Rectal smooth muscle tissue (tissue), 1 donor: ENCODE results near the gene TLNRD1.

ENCODE experiments used
- H3K27ac ChIP-seq: one replicate; pipeline ENCODE4 v1.7.0; 2013; ENCODE audit warnings: low read depth, low read length, inconsistent platforms
- H3K27me3 ChIP-seq: one replicate; pipeline ENCODE4 v1.7.0; 2013; ENCODE audit warnings: low read length; ENCODE audit not compliant: control insufficient read depth, insufficient read depth
- H3K36me3 ChIP-seq: one replicate; pipeline ENCODE4 v1.7.0; 2013; ENCODE audit warnings: low read length; ENCODE audit not compliant: control insufficient read depth, insufficient read depth
- H3K4me1 ChIP-seq: one replicate; pipeline ENCODE4 v1.7.0; 2013; ENCODE audit warnings: low read length; ENCODE audit not compliant: control insufficient read depth, insufficient read depth
- H3K4me3 ChIP-seq: one replicate; pipeline ENCODE4 v1.7.0; 2013; ENCODE audit warnings: low read length
- H3K9ac ChIP-seq: one replicate; pipeline ENCODE4 v1.7.0; 2013; ENCODE audit warnings: low read length

Gene TLNRD1

GRCh38 chr15:80967991-80968510 lies 32.7 kb upstream of the TLNRD1 start:
- H3K4me3 ChIP-seq = no peak overlapping the region
- H3K4me1 ChIP-seq = peaks cover 3% of the 10 kb centered on the region
- H3K27ac ChIP-seq = no peak overlapping the region
- H3K27me3 ChIP-seq = no peaks in the 10 kb centered on the region
- no peaks in the 10 kb centered on the region for H3K36me3 ChIP-seq
- H3K9ac ChIP-seq = no peak overlapping the region

GRCh38 chr15:80969316-80969715 lies 31.4 kb upstream of the TLNRD1 start:
- no peaks in the 10 kb centered on the region for H3K27me3 ChIP-seq
- no peak overlapping the region for H3K4me3 ChIP-seq
- peaks cover 3% of the 10 kb centered on the region for H3K4me1 ChIP-seq
- no peak overlapping the region for H3K27ac ChIP-seq
- H3K36me3 ChIP-seq = no peaks in the 10 kb centered on the region
- H3K9ac ChIP-seq = no peak overlapping the region

GRCh38 chr15:80970018-80970657 lies 30.6 kb upstream of the TLNRD1 start:
- no peak overlapping the region for H3K27ac ChIP-seq
- H3K4me3 ChIP-seq = no peak overlapping the region
- peaks cover 3% of the 10 kb centered on the region for H3K4me1 ChIP-seq
- no peak overlapping the region for H3K9ac ChIP-seq
- no peaks in the 10 kb centered on the region for H3K36me3 ChIP-seq
- no peaks in the 10 kb centered on the region for H3K27me3 ChIP-seq

GRCh38 chr15:80970658-80971057 lies 30.1 kb upstream of the TLNRD1 start:
- Histone ChIP-seq H3K9ac (no peak overlapping the region), H3K36me3 (no peaks in the 10 kb centered on the region), H3K4me1 (peaks cover 3% of the 10 kb centered on the region), H3K27me3 (no peaks in the 10 kb centered on the region), H3K4me3 (no peak overlapping the region), H3K27ac (no peak overlapping the region)

- no peak overlapping the region for H3K27ac ChIP-seq
- no peaks in the 10 kb centered on the region for H3K27me3 ChIP-seq
- no peaks in the 10 kb centered on the region for H3K36me3 ChIP-seq
- H3K9ac ChIP-seq = no peak overlapping the region
- H3K4me3 ChIP-seq = no peak overlapping the region
- H3K4me1 ChIP-seq = peaks cover 3% of the 10 kb centered on the region
These were observed 29.6 kb upstream of the TLNRD1 start for GRCh38 chr15:80971143-80971542.

- Histone ChIP-seq H3K27ac (no peak overlapping the region), H3K9ac (no peak overlapping the region), H3K4me3 (no peak overlapping the region), H3K27me3 (no peaks in the 10 kb centered on the region), H3K4me1 (peaks cover 2% of the 10 kb centered on the region), H3K36me3 (no peaks in the 10 kb centered on the region)
These were observed 28.4 kb upstream of the TLNRD1 start for GRCh38 chr15:80972276-80972675.

GRCh38 chr15:80974914-80975313 lies 25.8 kb upstream of the TLNRD1 start:
- Histone ChIP-seq H3K27me3 (no peaks in the 10 kb centered on the region), H3K36me3 (peaks cover 7% of the 10 kb centered on the region), H3K27ac (no peak overlapping the region), H3K4me1 (no peaks in the 10 kb centered on the region), H3K9ac (no peak overlapping the region), H3K4me3 (no peak overlapping the region)

- H3K36me3 ChIP-seq = peaks cover 10% of the 10 kb centered on the region
- no peaks in the 10 kb centered on the region for H3K27me3 ChIP-seq
- no peak overlapping the region for H3K4me3 ChIP-seq
- H3K27ac ChIP-seq = no peak overlapping the region
- H3K9ac ChIP-seq = no peak overlapping the region
- H3K4me1 ChIP-seq = no peaks in the 10 kb centered on the region
These were observed 23.9 kb upstream of the TLNRD1 start for GRCh38 chr15:80976851-80977250.

GRCh38 chr15:80977627-80978036 lies 23.1 kb upstream of the TLNRD1 start:
- Histone ChIP-seq H3K4me3 (no peak overlapping the region), H3K27ac (no peak overlapping the region), H3K36me3 (peaks cover 10% of the 10 kb centered on the region), H3K9ac (no peak overlapping the region), H3K4me1 (no peaks in the 10 kb centered on the region), H3K27me3 (no peaks in the 10 kb centered on the region)

- Histone ChIP-seq H3K27ac (no peak overlapping the region), H3K9ac (no peak overlapping the region), H3K4me3 (no peak overlapping the region), H3K4me1 (no peaks in the 10 kb centered on the region), H3K27me3 (no peaks in the 10 kb centered on the region), H3K36me3 (peaks cover 10% of the 10 kb centered on the region)
These were observed 21.9 kb upstream of the TLNRD1 start for GRCh38 chr15:80978685-80979329.

DNA sequence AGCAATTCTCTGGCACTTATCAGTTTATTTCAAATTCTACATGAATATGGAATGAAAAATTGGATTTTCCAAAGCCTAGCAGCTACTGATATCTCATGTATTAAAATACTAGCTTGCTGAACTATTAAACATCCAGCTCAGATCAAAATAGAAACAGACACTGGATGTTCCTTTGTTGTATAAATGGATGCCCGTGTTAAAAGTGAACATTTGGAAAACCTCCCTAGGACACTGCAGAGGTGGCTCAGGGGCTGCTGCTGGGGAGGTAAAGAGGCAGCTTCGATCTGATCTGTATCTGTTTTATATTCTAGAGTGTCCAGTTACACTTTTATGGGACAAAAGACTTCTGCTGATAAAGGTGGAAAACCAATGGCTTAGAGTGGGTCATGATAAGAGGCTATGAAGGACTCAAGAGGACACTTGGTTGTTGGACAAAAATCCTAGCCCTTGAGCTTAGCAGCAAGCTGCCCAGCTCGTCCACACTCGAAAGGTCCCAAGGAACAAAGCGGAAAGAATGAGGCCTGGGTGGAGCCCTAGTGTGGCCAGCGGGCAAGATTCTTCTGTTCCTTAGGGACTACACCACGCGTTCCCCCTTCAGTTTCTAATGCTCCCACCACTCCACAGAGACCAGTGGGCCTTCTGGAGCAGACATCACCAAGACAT lies 21.1 kb upstream of the TLNRD1 start:
- H3K36me3 ChIP-seq = peaks cover 10% of the 10 kb centered on the region

DNA sequence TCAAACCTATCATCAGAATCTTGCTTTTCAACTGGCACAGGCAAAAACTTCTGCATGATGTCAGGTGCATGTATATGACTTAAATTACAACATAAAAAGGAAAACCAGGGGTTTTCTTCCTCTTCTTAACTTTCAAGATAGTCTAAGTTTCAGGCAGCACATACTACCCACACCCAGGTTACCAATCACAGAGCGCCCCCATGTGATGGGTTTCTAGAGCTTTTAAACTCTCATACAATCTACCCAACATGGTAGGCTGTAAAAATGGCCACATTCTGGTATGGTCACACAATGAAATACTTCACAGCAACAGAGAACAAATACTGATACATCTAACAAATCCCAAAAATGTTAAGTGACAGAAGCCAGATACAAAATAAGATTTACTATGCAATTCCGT lies 18.5 kb upstream of the TLNRD1 start:
- H3K4me1 ChIP-seq = no peaks in the 10 kb centered on the region
- no peaks in the 10 kb centered on the region for H3K27me3 ChIP-seq
- no peak overlapping the region for H3K9ac ChIP-seq
- H3K27ac ChIP-seq = no peak overlapping the region
- peaks cover 10% of the 10 kb centered on the region for H3K36me3 ChIP-seq
- no peak overlapping the region for H3K4me3 ChIP-seq

More for the DNA sequence above, 21.1 kb upstream of the TLNRD1 start:
- H3K4me1 ChIP-seq = no peaks in the 10 kb centered on the region
- H3K27me3 ChIP-seq = no peaks in the 10 kb centered on the region
- H3K4me3 ChIP-seq = no peak overlapping the region
- H3K9ac ChIP-seq = no peak overlapping the region
- no peak overlapping the region for H3K27ac ChIP-seq
